IgD-negative memory B cell (primary cell): Measurements from ENCODE around the gene MCM10. TPM values are rescaled to one million over a fixed set of nuclear protein-coding genes. Genes with fewer than 3 reads are reported as not detected.

Source experiments
- H3K27ac Mint-ChIP-seq, 3 donors: one replicate each; pipeline ENCODE4 v1.8.0; 2020 to 2022; ENCODE audit warnings: mild to moderate bottlenecking in 3 of 3, mixed read lengths in 3 of 3, moderate library complexity in 1 of 3
- H3K27me3 Mint-ChIP-seq: one replicate; pipeline ENCODE4 v1.8.0; 2021; ENCODE audit warnings: mixed read lengths
- H3K36me3 Mint-ChIP-seq: one replicate; pipeline ENCODE4 v1.8.0; 2020; ENCODE audit warnings: mild to moderate bottlenecking, mixed read lengths
- H3K4me1 Mint-ChIP-seq, 3 donors: one replicate each; pipeline ENCODE4 v1.8.0; 2020 to 2022; ENCODE audit warnings: mixed read lengths in 3 of 3, mild to moderate bottlenecking in 1 of 3
- H3K4me3 Mint-ChIP-seq, 4 donors: one replicate each; pipeline ENCODE4 v1.8.0; 2020 to 2022; ENCODE audit warnings: mild to moderate bottlenecking in 4 of 4, mixed read lengths in 4 of 4, moderate library complexity in 3 of 4
- H3K9me3 Mint-ChIP-seq, 3 donors: one replicate each; pipeline ENCODE4 v1.8.0; 2020 to 2021; ENCODE audit warnings: mixed read lengths in 3 of 3, mild to moderate bottlenecking in 1 of 3
- polyA plus RNA-seq: library from polyadenylated mRNA; unstranded; fragments of 300-500 nt; fragmentation: Illumina TruSeq; gene quantifications from one replicate; pipeline ENCODE4 v1.2.3, GENCODE V29; 2021

Gene MCM10
- polyA plus RNA-seq, 1 donor from 2014 or later: not detected

DNA sequence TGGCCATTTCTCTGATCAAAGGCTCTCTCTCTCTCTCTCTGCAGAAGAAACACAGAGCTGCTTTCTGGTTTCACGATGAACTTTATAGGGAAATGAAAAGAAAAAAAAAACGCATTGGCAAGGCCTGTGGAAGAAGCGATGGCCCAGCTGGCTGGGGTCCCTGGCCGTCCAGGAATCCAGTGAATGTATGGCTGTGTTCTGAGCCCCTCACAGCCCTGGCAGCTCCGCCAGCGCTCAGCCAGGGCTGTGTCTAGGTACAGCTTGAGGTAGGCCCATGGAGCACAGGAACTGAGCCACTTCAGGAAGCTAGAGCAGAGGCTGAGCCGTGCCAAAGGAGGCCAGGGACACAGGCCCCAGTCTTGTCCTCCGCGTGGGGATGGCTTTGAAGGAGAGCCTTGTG, 85.9 kb downstream of the MCM10 start:
- no peak overlapping the region for H3K27ac Mint-ChIP-seq
- H3K36me3 Mint-ChIP-seq: no peaks in the 10 kb centered on the region
- no peaks in the 10 kb centered on the region for H3K4me1 Mint-ChIP-seq
- peaks cover 10% of the 10 kb centered on the region for H3K27me3 Mint-ChIP-seq
- H3K4me3 Mint-ChIP-seq: no peak overlapping the region
- H3K9me3 Mint-ChIP-seq: no peaks in the 10 kb centered on the region

GRCh38 chr10:13247784-13248183, 86.4 kb downstream of the MCM10 start:
- peaks cover 9% of the 10 kb centered on the region for H3K27me3 Mint-ChIP-seq
- H3K36me3 Mint-ChIP-seq: no peaks in the 10 kb centered on the region
- peaks cover 0 to 1% (median 0%) of the 10 kb centered on the region in 3 donors for H3K4me1 Mint-ChIP-seq
- H3K27ac Mint-ChIP-seq: no peak overlapping the region
- H3K9me3 Mint-ChIP-seq: no peaks in the 10 kb centered on the region
- H3K4me3 Mint-ChIP-seq: no peak overlapping the region

DNA sequence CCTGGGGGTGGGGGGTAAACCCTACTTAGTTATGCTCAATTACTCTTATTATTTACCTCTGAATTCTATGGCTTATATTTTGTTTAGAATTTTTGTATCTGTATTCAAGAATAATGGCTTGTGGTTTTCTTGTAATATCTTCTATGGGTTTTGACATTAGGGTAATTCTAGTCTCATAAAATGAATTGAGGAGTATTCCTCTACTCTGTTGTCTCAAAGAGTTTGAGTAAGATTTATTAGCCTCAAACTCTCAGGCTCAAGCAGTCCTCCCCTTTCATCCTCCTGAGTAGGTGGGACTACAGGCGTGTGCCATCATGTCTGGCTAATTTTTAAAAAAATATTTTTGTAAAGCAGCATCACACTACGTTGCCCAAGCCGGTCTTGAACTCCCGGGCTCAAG, 92.4 kb downstream of the MCM10 start:
- peaks cover 0 to 1% (median 0%) of the 10 kb centered on the region in 3 donors for H3K4me1 Mint-ChIP-seq
- no peak overlapping the region for H3K4me3 Mint-ChIP-seq
- H3K36me3 Mint-ChIP-seq: no peaks in the 10 kb centered on the region
- peaks cover 4% of the 10 kb centered on the region for H3K27me3 Mint-ChIP-seq
- no peaks in the 10 kb centered on the region for H3K9me3 Mint-ChIP-seq
- H3K27ac Mint-ChIP-seq: no peak overlapping the region

GRCh38 chr10:13256627-13257026, 95.3 kb downstream of the MCM10 start:
- Mint-ChIP-seq H3K27me3 (no peaks in the 10 kb centered on the region), H3K36me3 (no peaks in the 10 kb centered on the region), H3K27ac (no peak overlapping the region), H3K4me3 (no peak overlapping the region), H3K4me1 (peaks cover 0 to 1% (median 0%) of the 10 kb centered on the region in 3 donors), H3K9me3 (no peaks in the 10 kb centered on the region)

- Mint-ChIP-seq H3K27ac (no peak overlapping the region), H3K4me1 (no peaks in the 10 kb centered on the region), H3K36me3 (no peaks in the 10 kb centered on the region), H3K9me3 (no peaks in the 10 kb centered on the region), H3K27me3 (no peaks in the 10 kb centered on the region), H3K4me3 (no peak overlapping the region)
Measured at GRCh38 chr10:13257621-13258140, 96.3 kb downstream of the MCM10 start.

Other genes starting within 250 kb of the MCM10 start
- gene CCDC3, start 159.8 kb upstream of the MCM10 start, polyA plus RNA-seq: not detected
- 16.3 TPM for gene OPTN, start 61.4 kb upstream of the MCM10 start, polyA plus RNA-seq
- gene UCMA, start 72.8 kb downstream of the MCM10 start, polyA plus RNA-seq: not detected
- 10.2 TPM for gene PHYH, start 138.5 kb downstream of the MCM10 start, polyA plus RNA-seq
- 7.9 TPM for gene SEPHS1, start 186.7 kb downstream of the MCM10 start, polyA plus RNA-seq